ENCODE results near the gene TMEM231.

Gene TMEM231

DNA sequence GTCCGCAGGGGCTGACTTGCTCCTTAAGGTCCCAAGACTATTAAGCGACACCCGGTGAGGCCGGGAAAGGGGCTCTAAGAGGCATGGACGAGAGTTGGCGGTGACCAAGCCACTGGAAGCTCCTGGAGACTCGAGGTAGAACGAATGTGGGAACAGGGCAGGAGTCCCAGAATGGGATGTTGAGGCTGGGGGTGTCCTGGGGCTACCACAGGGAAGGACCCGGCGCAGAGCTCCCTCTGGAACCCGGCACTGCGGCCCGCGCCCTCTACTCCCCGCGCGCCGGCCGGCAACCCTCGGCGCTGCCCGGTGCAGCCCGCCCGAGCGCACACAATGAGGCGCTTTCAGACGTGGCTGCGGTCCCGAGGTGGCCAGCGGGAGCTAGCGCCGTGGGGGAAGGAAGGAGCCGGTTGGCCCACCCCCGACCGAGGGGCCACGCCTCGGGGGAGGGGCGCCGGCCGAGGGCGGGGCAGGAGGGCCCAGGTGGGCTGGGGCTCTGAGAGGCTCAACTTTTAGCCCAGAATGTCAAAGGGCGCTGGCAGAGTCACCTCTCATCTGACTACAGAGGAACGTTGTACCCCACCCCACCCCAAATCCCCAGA is 60.9 kb downstream of the TMEM231 start, which contains the start of gene CHST6:
Gene CHST6 (minus strand): TSS at position 366 of the 599 bp plus-strand sequence. CDS start 15,613 bp downstream, outside the sequence.
- peak; percentile 45 for DNase-seq
- Mint-ChIP-seq H3K27me3 (peaks cover 29% of the 10 kb centered on the region), H3K36me3 (ENCODE audit: low read depth) (no peaks in the 10 kb centered on the region), H3K9me3 (no peaks in the 10 kb centered on the region), H3K4me3 (peak within 1 kb of the TSS; percentile 56), H3K4me1 (peaks cover 8% of the 10 kb centered on the region), H3K27ac (no peak within 1 kb of the TSS)
- peak; percentile 72 for ATAC-seq

DNA sequence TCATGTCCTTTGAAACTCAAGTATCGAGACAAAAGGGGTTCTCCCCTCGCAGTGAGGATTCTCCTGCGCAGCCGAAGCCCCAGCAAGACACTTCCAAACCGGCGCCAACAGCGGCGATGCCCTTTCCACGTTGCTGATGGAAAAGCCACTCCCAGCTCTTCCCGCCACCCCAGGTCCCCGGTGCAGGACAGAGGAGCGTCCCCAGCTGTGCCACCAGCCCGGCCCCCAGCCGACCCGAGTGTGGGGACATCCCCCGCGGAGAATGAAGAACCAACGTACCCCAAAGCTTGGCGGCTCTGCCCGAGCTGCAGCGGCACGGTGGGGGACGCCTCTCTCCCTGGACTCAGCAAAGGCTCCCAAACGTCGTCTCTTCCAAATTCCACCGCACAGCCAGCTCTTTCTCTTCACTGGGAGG is 61.4 kb downstream of the TMEM231 start:
- DNase-seq (no peak), ATAC-seq (no peak)
- Mint-ChIP-seq H3K27ac (no peak overlapping the region), H3K27me3 (peaks cover 29% of the 10 kb centered on the region), H3K9me3 (no peaks in the 10 kb centered on the region), H3K36me3 (ENCODE audit: low read depth) (no peaks in the 10 kb centered on the region), H3K4me3 (peak overlapping the region; percentile 56), H3K4me1 (peaks cover 8% of the 10 kb centered on the region)

DNA sequence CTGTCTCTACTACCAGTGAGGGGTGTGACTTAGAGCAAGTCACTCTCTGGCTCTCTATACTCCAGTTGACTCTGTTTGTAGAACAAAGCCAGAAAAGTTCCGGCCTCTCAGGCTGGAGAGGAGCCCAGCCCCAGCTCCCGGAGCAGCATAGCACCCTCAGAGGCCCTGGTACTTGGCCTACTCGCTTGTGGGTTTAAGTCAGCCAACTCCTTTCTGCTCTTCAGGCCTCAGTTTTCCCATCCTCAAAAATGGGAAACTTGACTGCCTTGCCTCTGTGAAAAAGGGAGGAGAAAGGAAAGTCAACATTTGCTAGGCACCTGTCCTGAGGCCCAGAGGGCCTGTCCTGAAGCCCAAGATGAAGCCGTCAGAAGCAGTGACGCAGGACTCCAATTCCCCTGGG is 61.9 kb downstream of the TMEM231 start:
- Mint-ChIP-seq H3K4me1 (peaks cover 8% of the 10 kb centered on the region), H3K36me3 (ENCODE audit: low read depth) (no peaks in the 10 kb centered on the region), H3K9me3 (no peaks in the 10 kb centered on the region), H3K4me3 (no peak overlapping the region), H3K27me3 (peaks cover 29% of the 10 kb centered on the region), H3K27ac (no peak overlapping the region)
- no peak for ATAC-seq
- no peak for DNase-seq

DNA sequence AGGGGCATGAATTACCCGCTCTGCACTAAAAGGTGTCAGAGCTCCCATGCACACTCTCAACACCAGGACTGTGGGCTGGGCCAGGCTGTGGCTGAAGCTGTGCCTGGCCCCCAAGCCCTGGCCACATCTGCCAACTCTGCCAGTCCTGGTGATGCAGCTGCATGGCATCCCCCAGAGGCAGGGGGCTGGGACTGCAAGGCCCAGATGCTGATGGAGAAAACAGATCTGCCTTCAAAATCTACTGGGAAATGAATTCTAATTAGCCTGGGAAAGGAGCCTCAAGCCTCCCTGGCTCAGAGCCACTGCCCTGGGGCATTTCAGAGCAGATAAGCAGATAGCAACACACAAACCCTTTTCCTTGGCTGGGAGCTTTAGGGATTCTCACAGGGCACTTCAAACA is 64.2 kb downstream of the TMEM231 start:
- Mint-ChIP-seq H3K4me1 (peaks cover 8% of the 10 kb centered on the region), H3K27me3 (peaks cover 35% of the 10 kb centered on the region), H3K9me3 (no peaks in the 10 kb centered on the region), H3K36me3 (ENCODE audit: low read depth) (no peaks in the 10 kb centered on the region), H3K27ac (no peak overlapping the region), H3K4me3 (no peak overlapping the region)
- ATAC-seq (no peak), DNase-seq (no peak)

DNA sequence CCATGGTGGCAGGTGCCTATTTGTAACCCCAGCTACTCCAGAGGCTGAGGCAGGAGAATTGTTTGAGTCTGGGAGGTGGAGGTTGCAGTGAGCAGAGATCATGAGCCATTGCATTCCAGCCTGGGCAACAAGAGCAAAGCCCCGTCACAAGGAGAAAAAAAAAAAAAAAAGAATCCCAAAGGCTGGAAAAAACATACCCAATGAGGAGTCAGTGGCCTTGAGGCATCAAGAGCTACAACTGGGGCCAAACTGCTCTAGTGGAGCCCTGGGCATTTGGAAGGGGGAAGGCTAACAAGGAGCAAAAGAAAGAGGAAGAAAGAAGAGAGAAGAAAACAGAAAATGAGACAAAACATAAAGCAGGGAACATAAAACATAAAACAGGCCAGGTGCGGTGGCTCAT is 67.7 kb downstream of the TMEM231 start:
- H3K27me3 Mint-ChIP-seq, result peaks cover 19% of the 10 kb centered on the region
- H3K36me3 Mint-ChIP-seq (ENCODE audit: low read depth), result no peaks in the 10 kb centered on the region
- no peaks in the 10 kb centered on the region for H3K4me1 Mint-ChIP-seq
- no peak overlapping the region for H3K4me3 Mint-ChIP-seq
- ATAC-seq, result no peak
- no peak for DNase-seq
- H3K27ac Mint-ChIP-seq, result no peak overlapping the region
- no peaks in the 10 kb centered on the region for H3K9me3 Mint-ChIP-seq

Data from activated naive CD8-positive, alpha-beta T cell treated with anti-CD3 and anti-CD28 coated beads, Interleukin-2, amount 50 U/mL, for 24 hours (primary cell).